ENCODE data around the gene KISS1R. TPM values are rescaled to one million over a fixed set of nuclear protein-coding genes. Genes with fewer than 3 reads are reported as not detected.
A peak's percentile ranks its signal among the peaks of the same experiment; 100 is the strongest.

The KISS1R gene
- total and polyA plus RNA-seq, 2 of the 4 experiments (the other 2 are of a cell fraction): not detected

DNA sequence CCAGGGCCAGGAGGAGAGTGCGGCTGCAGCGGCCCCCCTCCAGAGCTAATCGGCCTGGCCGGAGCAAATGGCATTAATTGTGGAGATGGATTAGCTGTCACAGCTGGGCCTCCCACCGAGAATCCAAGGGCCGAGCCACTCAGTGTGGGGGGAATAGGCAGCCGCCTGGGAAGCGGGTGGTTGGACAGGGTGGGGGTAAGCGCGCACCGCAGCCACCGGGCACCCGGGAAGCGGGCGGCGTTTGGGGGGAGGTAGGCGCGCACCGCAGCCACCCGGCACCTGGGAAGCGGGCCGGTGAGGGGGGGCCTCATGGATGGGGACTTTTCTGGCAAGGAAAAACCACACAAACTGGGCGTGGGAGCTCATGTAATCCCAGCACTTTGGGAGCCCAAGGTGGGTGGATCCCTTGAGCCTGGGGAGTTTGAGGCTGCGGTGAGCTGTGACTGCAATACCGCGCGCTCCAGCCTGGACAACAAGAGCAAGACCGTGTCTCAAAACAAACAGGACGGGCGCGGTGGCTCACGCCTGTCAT, 13.8 kb upstream of the KISS1R start:
- H3K4ac ChIP-seq (ENCODE audit: low read depth, low read length): no peak overlapping the region
- DNase-seq: peak; percentile 19
- H4K8ac ChIP-seq (ENCODE audit: low read depth in 2 of 2, low read length in 2 of 2): no peak overlapping the region
- no peak overlapping the region for H3K56ac ChIP-seq (ENCODE audit: extremely low read depth, insufficient read depth, low read length)
- peaks cover 2% of the 10 kb centered on the region; the same call in 1 of the 2 replicates for H3K4me1 ChIP-seq (ENCODE audit: control insufficient read depth, insufficient read depth, low read length)
- no peak overlapping the region for H3K4me3 ChIP-seq (ENCODE audit: insufficient read depth, low read depth, low read length)
- H2BK20ac ChIP-seq (ENCODE audit: low read depth, low read length): no peak overlapping the region
- intact Hi-C loops (cut with micrococcal nuclease) (no loop called here), dilution Hi-C loops (cut with HindIII; ENCODE audit: low sequenced_read_pairs, unreplicated experiment) (no loop called here), in situ Hi-C loops (cut with MboI; ENCODE audit: low sequenced_read_pairs) (no loop called here)
- H4K5ac ChIP-seq (ENCODE audit: low read depth, low read length): no peak overlapping the region
- H3K9me1 ChIP-seq (ENCODE audit: insufficient read depth, low read length): no peaks in the 10 kb centered on the region; the same call in 1 of the 2 replicates
- H3K9me3 ChIP-seq (ENCODE audit: control insufficient read depth, insufficient read depth, low read length): no peaks in the 10 kb centered on the region
- H3K36me3 ChIP-seq (ENCODE audit: control insufficient read depth, insufficient read depth, low read length): peaks cover 22% of the 10 kb centered on the region
- H2BK120ac ChIP-seq (ENCODE audit: low read depth, low read length): no peak overlapping the region
- H2BK15ac ChIP-seq (ENCODE audit: low read depth, low read length): no peak overlapping the region
- H4K91ac ChIP-seq (ENCODE audit: insufficient read depth, low read depth, low read length): no peak overlapping the region
- peak overlapping the region; percentile 16 for H2AK9ac ChIP-seq (replicated peaks; ENCODE audit: low read depth, low read length, poor library complexity)
- no peak overlapping the region for H2AK5ac ChIP-seq (ENCODE audit: low read depth, low read length)
- BruUV-seq (replicated peaks): no TSS peak
- no peak overlapping the region for H2AFZ ChIP-seq (replicated peaks; ENCODE audit: low read length, poor library complexity)
- POLR2A ChIA-PET (ENCODE audit: unreplicated experiment): interaction anchor here (0.5 kb wide), 1 partner anchor 70 kb away, joined by 3 read pairs; no protein-coding TSS in a partner anchor
- no peak overlapping the region for H3K27ac ChIP-seq (ENCODE audit: insufficient read depth, low read length)
- TF ChIP-seq MAZ (IDR thresholded peaks at IDR 0.05; ENCODE audit: borderline replicate concordance, low read depth, low read length) (no peak), FOS (IDR thresholded peaks at IDR 0.05; ENCODE audit: low read depth, low read length) (no peak), POLR2A (IDR thresholded peaks at IDR 0.05; ENCODE audit: low read depth, low read length) (no peak)
- TF ChIP-seq, protein P1, sequence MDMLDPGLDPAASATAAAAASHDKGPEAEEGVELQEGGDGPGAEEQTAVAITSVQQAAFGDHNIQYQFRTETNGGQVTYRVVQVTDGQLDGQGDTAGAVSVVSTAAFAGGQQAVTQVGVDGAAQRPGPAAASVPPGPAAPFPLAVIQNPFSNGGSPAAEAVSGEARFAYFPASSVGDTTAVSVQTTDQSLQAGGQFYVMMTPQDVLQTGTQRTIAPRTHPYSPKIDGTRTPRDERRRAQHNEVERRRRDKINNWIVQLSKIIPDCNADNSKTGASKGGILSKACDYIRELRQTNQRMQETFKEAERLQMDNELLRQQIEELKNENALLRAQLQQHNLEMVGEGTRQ (IDR thresholded peaks at IDR 0.05; ENCODE audit: low read depth, low read length): no peak
- H3K23ac ChIP-seq (ENCODE audit: low read depth, low read length): no peak overlapping the region
- no peaks in the 10 kb centered on the region for H3K27me3 ChIP-seq (ENCODE audit: control insufficient read depth, insufficient read depth, low read length)
- H3K9ac ChIP-seq (ENCODE audit: low read depth, low read length): no peak overlapping the region
- H3K4me2 ChIP-seq (ENCODE audit: low read depth, low read length): no peak overlapping the region
- peaks cover 71% of the 10 kb centered on the region for H4K20me1 ChIP-seq (ENCODE audit: insufficient read depth, low read length)
- WGBS, 2 experiments (ENCODE audit: extremely low coverage in 2 of 2, insufficient read length in 1 of 2): 60% methylated on average over 4 of the region's 32 CpGs; no CpG with 5 or more reads in 1 of the 2 experiments
- CTCF ChIA-PET: no interaction called here
- H3K79me1 ChIP-seq (ENCODE audit: low read depth in 1 of 2, low read length in 2 of 2): peaks cover 12 to 66% of the 10 kb centered on the region in 2 experiments
- ATAC-seq (ENCODE audit: low read depth): no peak
- H3K18ac ChIP-seq (ENCODE audit: low read depth, low read length): no peak overlapping the region
- no peak overlapping the region for H3K14ac ChIP-seq (replicated peaks; ENCODE audit: low read depth, low read length)
- H2BK5ac ChIP-seq (ENCODE audit: low read depth, low read length, poor library complexity, severe bottlenecking): no peak overlapping the region

Measured in IMR-90 (cell line).